HK-2 (cell line): Measurements from ENCODE around the gene CHSY1.

Source experiments
- DNase-seq: peaks from one replicate; pipeline ENCODE4 v3.0.0-alpha.2; 2018; ENCODE audit not compliant: unreplicated experiment

Gene CHSY1

DNA sequence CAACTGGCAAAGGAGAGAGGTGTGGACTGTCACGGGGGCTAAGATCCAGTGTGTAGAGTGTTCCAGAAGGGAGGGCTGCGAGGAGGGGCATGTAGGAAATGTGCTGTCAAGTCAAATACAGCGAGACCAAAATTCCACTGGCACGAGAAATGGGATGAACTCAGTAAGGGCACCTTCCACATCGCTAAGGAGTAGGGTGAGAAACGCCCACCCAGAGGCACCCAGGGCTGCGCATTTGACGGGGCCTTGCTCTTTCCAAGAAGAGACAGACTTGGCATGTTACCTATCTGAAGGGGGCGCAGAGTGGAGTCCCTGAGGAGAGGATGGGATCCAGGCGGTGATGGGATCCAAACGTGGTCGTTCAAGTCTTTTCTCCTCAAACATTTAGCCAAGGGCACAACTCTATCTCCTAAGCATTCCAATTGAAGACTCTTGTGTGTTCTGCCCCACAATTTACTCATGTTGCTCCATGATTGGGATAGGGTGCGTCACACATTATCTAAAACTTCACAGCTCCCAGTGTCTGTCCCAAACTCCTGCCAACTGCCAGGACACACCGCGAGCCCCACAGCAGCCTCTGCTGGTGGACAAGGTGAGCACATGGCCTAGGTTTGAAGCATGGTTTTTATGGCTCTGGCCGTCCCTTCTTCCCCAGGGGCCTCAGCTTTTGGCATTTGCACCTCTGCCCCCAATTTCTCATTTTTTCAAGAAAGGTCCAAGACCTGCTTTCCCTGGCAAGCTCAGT is 17.8 kb upstream of the CHSY1 start:
- no peak for DNase-seq

DNA sequence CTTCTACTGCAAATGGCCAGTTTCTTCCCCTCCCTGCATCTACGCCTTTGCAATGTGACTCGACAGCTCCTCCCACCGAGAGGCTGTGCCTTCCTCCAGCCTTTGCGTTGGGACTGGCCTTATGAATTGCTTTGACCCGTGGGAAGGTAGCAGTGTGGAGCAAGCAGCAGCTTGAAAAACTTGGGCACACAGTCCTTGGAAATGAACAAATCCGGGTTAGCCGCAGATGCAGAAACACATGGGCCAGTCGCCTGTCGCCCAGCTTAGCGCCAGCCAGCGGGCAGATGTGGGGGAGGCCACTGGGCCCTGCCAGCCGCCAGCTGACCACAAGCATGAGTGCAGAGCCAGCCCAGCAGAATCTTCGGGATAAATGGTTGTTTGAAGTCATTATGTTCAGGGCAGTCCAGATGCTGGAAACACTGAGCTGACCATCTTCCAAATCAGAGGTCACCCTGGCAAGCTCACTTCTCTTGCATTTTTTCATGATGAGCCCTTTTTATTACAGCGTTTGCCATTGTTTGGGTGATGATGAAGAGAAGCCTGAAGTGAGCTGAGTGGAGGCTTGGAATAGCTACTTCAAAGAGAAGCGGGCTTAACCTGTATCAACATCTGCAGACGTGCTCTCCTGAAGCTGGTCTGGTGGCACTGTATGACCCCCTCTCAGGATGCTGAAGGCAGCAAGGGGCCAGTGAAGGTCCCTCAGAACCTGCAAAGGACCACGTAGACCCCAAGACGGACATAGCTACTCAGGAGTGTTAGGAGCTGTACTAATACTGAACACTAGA is 15.7 kb upstream of the CHSY1 start:
- DNase-seq: no peak

GRCh38 chr15:101266787-101267186 is 14.9 kb upstream of the CHSY1 start:
- no peak for DNase-seq

DNA sequence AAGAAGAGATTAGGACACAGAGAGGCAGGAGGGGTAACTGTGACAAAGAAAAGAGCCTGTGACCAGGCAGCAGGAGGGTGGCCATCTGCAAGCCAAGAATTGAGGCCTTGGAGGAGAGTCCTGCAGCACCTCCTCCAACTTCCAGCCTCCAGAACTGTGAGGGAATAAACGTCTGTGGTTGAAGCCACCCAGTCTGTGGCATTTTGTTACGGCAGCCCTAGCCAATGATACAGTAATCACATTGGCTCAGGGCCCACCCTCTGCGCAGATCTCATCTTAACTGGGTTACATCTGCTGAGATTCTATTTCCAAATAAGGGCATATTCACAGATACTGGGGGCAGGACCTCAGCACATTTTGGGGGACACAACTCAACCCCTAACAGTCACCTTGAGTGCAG is 14.2 kb upstream of the CHSY1 start:
- no peak for DNase-seq

- no peak for DNase-seq
These were observed 13.2 kb upstream of the CHSY1 start for GRCh38 chr15:101264911-101265641.

GRCh38 chr15:101264011-101264410 is 12.2 kb upstream of the CHSY1 start:
- DNase-seq: no peak

- no peak for DNase-seq
These were observed 10.7 kb upstream of the CHSY1 start for GRCh38 chr15:101262551-101262950.

- no peak for DNase-seq
These were observed 6.6 kb upstream of the CHSY1 start for GRCh38 chr15:101258238-101259144.

GRCh38 chr15:101256757-101257156 is 4.9 kb upstream of the CHSY1 start:
- no peak for DNase-seq

DNA sequence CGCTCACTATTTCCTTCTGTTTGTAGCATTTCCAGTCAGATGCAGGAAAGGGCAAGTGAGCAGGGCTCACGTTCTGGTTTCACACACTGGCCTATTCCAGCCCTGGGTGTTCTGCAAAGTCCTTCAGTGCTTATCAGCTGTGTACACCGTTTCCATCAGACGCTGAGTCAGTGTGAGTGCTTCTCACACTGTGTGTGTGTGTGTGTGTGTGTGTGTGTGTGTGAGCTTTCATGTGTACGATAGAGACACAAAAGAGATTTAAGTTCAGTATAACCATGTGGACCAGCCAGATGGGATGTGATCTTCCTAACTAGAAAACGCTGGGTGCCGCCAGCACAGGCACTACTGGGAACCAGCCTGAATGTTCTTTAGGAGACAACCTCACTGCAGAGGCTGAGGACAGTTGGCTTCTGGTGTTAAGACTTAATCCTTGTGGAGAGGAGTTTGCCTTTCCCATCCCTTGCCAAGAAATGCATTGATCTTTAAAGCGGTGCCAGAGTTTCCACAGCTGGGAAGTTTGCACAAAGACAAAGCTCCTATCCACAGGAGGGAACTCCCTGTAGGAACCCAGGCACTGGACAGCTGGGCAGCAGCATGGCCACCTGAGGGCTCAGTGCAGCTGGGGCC is 3.9 kb upstream of the CHSY1 start:
- no peak for DNase-seq

DNA sequence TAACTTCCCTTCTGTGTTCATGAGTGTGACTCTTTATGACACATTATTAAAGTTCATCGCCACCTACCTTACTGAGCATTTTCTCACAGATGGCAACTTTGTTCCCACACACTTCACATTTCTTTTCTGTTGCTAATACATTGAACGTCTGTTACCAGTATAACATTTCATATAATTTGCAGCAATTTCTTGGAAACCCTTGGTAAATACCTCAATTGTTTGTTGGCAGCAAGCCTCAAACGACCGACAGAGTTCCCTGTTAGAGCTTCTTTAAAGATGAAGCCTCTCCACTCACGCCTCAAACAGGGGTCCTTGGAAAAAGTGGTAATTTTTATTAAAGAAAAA is 3.2 kb upstream of the CHSY1 start:
- no peak for DNase-seq

DNA sequence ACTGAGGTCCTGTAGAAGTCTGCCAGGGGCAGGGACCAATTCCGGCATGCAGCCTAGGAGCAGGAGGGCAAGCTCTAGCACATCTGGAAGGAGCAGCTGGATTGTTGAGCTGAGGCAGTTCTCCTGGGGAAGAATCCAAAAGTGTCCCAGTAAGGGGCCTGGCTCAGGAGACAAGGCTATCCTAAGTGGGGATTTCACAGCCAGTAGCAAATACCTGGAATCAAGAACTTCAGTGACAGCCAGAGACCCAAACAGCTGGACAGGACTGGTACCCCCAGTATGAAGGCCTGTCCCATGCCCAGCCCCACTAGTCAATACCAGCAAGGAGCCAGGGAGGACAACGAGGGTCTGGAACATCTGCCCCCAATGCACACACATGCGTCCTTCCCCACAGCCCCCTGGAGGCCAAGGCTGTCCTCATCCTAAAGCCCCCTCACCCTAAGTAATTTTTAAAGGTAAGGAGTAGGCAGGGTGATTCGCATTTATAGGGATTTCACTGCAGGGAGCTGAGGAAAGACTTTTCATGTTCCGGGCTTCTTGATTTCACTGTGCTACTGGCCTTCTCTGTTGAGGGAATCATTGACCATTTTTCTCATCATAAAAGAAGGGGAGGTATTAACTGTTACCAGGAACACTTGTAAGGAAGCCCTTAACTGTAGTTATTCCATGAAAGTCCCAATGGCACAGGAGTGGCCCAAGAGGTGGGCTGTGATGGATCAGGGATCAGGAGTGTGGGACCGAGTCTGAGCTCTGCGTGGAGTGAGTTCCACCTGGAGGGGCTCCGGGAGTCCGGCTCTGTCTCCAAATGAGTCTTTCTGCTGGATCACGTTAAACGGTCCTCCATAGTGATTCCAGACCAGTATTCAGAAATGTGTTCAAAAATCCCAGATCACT is 2.6 kb upstream of the CHSY1 start:
- no peak for DNase-seq

DNA sequence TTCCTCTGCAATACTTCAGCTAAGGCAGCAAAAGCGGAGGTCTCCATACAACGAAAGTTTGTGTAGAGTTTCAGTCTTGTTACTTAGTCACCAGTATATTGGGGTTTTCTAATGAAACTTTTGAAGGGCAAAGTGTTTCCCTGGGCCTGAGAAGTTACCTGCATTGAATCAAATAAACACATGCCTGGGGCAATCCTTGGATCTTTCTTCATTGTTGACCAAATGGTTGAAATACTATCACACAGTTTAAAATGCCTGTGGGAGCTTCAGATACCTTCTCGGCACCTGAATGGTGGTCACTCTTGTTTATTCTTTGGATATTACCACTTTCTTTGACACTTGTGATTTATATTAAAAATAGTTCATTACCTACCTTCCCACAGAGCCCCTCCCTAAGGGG is 988 bp upstream of the CHSY1 start:
- DNase-seq: no peak

DNA sequence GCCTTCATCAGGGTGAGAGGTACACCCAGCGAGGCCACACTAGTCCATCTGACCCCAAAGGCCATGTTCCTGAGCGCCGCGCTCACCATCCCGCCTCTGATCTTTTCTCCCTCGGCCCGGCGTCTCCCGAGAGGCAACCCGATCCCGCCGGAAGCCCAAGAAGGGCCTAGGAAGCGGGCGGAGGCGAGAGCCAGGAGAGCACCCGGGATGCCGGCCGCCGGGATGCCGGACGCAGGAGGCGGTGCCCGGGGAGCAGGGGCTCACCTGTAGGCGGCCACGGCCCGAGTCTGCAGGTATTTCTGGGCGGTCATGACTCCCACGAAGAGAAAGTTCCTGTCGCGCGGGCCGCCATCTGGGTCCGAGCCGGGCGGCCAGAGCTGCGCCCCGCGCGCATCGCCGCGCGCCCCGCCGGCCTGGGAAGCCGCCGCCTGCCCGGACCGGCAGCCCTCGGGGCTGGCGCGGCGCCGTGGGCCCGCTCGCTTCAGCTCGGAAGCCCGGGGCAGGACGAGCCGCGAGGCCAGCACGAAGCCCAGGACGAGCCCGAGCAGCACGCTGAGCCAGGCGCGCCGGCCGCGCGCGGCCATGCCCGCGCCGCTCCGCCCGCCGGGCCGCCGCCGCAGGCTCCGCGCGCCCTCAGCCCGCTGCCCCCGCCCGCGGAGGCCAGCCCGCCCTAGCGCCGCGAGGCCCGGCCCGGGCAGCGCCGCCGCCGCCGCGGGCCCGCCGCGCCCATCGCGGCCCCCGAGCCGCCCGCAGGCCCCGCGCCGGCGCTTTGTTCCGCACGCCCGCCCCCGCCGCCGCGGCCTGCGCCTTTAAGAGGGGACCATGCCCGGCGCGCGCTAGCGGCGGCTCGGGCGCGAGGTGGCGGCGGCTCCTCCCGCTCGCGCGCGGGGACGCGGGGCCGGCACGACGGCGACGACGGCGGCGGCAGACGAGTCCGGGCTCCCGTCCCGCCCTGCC is 697 bp downstream of the CHSY1 start:
- peak; percentile 49 for DNase-seq

GRCh38 chr15:101250341-101250831 is 1.5 kb downstream of the CHSY1 start:
- DNase-seq: no peak

DNA sequence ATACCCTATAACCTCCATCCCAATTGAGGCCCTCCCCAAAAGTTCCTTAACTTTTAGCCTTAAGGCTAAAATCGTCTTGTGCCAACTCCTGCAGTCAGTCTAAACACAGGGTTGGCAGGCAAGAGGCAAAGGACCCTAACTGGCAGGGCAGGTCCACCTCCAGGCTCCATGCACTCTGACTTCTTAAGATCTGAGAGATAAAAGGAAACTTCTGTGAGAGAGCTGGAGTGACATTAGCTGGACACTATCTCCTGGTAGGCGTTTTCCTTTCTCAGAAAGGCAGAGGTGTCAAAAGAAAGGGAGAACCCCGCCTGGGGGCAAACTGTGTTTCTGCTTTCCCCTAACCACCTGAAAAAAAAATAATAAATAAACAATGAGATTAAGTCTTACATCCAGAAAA is 3.6 kb downstream of the CHSY1 start:
- DNase-seq: no peak

DNA sequence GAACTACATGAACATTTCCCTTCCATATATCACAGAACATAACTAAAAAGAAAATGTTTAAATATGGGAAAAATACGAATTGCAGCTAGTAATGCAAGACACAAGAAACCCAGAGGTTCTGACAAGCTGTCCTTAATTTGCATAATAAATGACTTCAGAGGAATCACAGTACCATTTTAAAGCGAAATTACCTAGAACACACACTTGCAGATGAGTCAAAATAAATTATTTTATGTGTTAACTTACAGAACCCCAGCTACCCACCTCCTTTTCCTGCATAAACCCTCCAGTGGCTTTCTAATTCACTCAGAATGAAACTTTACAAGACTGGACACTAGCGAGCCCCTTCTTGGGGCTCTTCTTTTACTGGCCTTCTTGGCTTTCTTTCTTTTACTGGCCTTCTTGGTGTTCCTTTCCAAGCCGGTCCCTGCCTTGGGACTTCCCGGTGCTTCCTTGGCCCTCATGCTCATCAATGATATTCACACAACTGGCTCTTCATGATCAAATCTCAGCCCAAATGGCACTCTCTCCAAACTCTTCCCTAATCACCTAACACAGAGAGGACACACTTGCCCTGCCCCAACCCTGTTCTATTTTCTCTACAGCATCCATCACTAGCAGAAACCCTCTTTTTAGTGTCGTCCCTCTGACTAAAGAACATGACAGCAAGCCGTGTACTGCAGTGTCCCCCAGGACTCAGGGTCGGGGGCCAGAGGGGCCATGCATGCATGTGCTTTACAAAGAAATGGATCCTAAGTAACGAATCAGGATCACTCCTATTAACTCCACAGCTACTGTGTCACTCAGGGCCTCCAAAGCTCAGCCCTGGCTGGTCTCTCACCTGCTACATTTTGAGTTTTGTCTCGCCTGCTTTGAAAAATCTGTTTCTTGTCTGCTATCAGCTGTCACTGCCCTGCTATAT is 4.8 kb downstream of the CHSY1 start:
- DNase-seq: no peak

DNA sequence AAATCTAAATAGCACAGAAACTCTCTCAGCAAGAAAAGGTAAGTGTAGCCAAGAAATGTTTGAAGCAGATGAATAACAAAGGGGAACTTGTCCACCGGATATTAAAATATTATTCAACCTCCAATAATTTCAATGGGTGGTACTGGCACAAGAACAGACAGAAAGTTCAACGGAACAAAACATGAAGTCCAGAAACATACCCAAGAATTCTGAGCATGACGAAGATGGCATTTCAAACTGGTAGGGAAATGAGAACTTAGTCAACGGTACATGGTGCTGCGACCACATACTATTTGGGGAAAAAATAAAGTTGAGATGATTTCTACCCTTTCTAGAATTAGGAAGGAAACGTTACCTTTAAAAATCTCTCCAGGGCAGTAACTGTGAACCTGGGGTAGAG is 5.5 kb downstream of the CHSY1 start:
- DNase-seq: no peak
